GM12873 (cell line): Measurements from ENCODE around the gene SLC34A3.

ENCODE experiments used
- TF ChIP-seq, protein P1 (sequence below): IDR thresholded peaks from 2 replicates; pipeline ENCODE4 v1.5.1; 2012; ENCODE audit warnings: low read depth, mild to moderate bottlenecking, moderate library complexity, low read length, control low read depth; ENCODE audit not compliant: insufficient read depth; ENCODE audit errors: missing control alignments

Gene SLC34A3

GRCh38 chr9:137262173-137262908, 31.6 kb downstream of the SLC34A3 start:
- TF ChIP-seq, protein P1, sequence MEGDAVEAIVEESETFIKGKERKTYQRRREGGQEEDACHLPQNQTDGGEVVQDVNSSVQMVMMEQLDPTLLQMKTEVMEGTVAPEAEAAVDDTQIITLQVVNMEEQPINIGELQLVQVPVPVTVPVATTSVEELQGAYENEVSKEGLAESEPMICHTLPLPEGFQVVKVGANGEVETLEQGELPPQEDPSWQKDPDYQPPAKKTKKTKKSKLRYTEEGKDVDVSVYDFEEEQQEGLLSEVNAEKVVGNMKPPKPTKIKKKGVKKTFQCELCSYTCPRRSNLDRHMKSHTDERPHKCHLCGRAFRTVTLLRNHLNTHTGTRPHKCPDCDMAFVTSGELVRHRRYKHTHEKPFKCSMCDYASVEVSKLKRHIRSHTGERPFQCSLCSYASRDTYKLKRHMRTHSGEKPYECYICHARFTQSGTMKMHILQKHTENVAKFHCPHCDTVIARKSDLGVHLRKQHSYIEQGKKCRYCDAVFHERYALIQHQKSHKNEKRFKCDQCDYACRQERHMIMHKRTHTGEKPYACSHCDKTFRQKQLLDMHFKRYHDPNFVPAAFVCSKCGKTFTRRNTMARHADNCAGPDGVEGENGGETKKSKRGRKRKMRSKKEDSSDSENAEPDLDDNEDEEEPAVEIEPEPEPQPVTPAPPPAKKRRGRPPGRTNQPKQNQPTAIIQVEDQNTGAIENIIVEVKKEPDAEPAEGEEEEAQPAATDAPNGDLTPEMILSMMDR, result peak; percentile 40

GRCh38 chr9:137262909-137263285, 32.2 kb downstream of the SLC34A3 start:
- TF ChIP-seq, protein P1, result no peak

DNA sequence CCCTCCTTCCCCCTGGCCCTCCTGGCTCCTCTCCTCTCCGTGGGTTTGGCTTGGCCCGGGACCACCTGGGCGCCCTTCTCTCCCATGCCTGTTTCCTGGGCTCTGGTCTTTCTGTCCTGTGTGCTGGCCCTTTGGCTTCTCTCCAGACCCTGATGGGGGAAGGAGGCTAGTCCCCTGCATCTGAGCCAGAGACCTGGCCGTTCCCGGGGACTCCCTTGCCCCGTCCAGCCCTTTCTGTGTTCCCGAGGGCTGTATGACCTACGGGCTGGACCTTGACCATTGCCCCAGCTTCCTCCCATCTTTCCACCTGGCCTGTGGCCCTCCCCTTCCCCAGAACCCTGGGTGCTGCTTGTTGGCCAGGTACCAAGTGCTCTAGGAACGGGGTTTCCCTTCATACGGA, 32.8 kb downstream of the SLC34A3 start:
- TF ChIP-seq, protein P1, result no peak

DNA sequence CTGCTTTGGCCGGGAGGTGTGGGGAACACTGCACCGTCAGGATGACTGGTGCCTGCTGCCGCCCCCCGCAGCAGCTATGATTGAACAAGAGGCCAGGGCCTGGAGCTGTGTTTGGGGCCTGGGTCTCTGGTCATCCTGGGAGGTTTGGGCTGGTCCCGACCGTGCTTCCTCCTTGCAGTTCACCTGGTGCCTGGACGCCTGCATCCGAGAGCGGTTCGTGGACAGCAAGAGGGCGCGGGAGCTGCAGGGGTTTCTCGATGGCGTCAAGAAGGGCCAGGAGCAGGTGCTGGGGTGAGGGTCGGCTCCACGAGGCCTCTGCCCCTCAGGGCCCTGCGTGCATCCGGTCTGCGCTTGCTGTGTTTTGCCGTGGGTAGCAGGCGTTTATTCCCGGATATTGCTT, 33.4 kb downstream of the SLC34A3 start:
- TF ChIP-seq, protein P1, result no peak

GRCh38 chr9:137265496-137266161, 34.9 kb downstream of the SLC34A3 start:
- TF ChIP-seq, protein P1, result no peak

GRCh38 chr9:137266162-137266527, 35.4 kb downstream of the SLC34A3 start:
- TF ChIP-seq, protein P1, result no peak

GRCh38 chr9:137266585-137267453, 36.1 kb downstream of the SLC34A3 start:
- TF ChIP-seq, protein P1, result no peak
